H9 (cell line): ENCODE results near the gene TAOK3. TPM values are rescaled to one million over a fixed set of nuclear protein-coding genes. Genes with fewer than 3 reads are reported as not detected.

Experiments
- DNase-seq: peaks from one replicate; pipeline ENCODE4 v3.0.0-alpha.2; 2017
- H2AFZ ChIP-seq: one replicate; pipeline ENCODE4 v1.6.1; 2013; ENCODE audit warnings: mild to moderate bottlenecking, low read length, control low read depth, moderate library complexity
- H2AK5ac ChIP-seq: 2 replicates; pipeline ENCODE4 v1.6.1; 2013; ENCODE audit warnings: low read length, control low read depth, mixed read lengths; ENCODE audit not compliant: insufficient read length
- H2BK120ac ChIP-seq: one replicate; pipeline ENCODE4 v1.6.1; 2013; ENCODE audit warnings: low read depth, mild to moderate bottlenecking, low read length, control low read depth, inconsistent platforms; ENCODE audit not compliant: poor library complexity, severe bottlenecking
- H2BK12ac ChIP-seq: 2 replicates; pipeline ENCODE4 v1.6.1; 2013; ENCODE audit warnings: low read length, control low read depth, mixed read lengths, low read depth; ENCODE audit not compliant: insufficient read length
- H2BK15ac ChIP-seq: 2 replicates; pipeline ENCODE4 v1.6.1; 2013; ENCODE audit warnings: low read depth, low read length, control low read depth
- H2BK20ac ChIP-seq: one replicate; pipeline ENCODE4 v1.6.1; 2013; ENCODE audit warnings: low read depth, mild to moderate bottlenecking, low read length, control low read depth, inconsistent platforms; ENCODE audit not compliant: poor library complexity, severe bottlenecking
- H2BK5ac ChIP-seq: 2 replicates; pipeline ENCODE4 v1.6.1; 2013; ENCODE audit warnings: low read length, control low read depth, mixed read lengths; ENCODE audit not compliant: insufficient read length
- H3K14ac ChIP-seq: 2 replicates; pipeline ENCODE4 v1.6.1; 2013; ENCODE audit warnings: low read length, control low read depth; ENCODE audit not compliant: insufficient read depth
- H3K18ac ChIP-seq: 2 replicates; pipeline ENCODE4 v1.6.1; 2013; ENCODE audit warnings: low read depth, mild to moderate bottlenecking, mixed read lengths, low read length, control low read depth; ENCODE audit not compliant: insufficient read length
- H3K23ac ChIP-seq: 2 replicates; pipeline ENCODE4 v1.6.1; 2013; ENCODE audit warnings: low read length, control low read depth, mixed read lengths, low read depth; ENCODE audit not compliant: insufficient read length
- H3K23me2 ChIP-seq: 2 replicates; pipeline ENCODE4 v1.6.1; 2013; ENCODE audit warnings: low read depth, mild to moderate bottlenecking, mixed read lengths, low read length, control low read depth; ENCODE audit not compliant: insufficient read length, poor library complexity, severe bottlenecking
- H3K27ac ChIP-seq: 2 replicates; pipeline ENCODE4 v1.5.1; 2013; ENCODE audit warnings: low read length, control low read depth, mixed read lengths, low read depth; ENCODE audit not compliant: insufficient read length
- H3K27me3 ChIP-seq: 2 replicates; pipeline ENCODE4 v1.6.1; 2013; ENCODE audit warnings: low read length, control low read depth, inconsistent platforms; ENCODE audit not compliant: insufficient read depth
- H3K4ac ChIP-seq: 2 replicates; pipeline ENCODE4 v1.6.1; 2013; ENCODE audit warnings: low read depth, mild to moderate bottlenecking, control low read depth, inconsistent platforms, low read length, moderate library complexity
- H3K4me1 ChIP-seq: 2 replicates; pipeline ENCODE4 v1.6.1; 2013; ENCODE audit warnings: low read length, control low read depth, inconsistent platforms; ENCODE audit not compliant: insufficient read depth
- H3K4me2 ChIP-seq: 2 replicates; pipeline ENCODE4 v1.6.1; 2013; ENCODE audit warnings: low read length, control low read depth, mixed read lengths; ENCODE audit not compliant: insufficient read length, insufficient read depth
- H3K56ac ChIP-seq: 2 replicates; pipeline ENCODE4 v1.6.1; 2013; ENCODE audit warnings: low read depth, mild to moderate bottlenecking, mixed read lengths, low read length, control low read depth; ENCODE audit not compliant: insufficient read length
- H3K79me1 ChIP-seq: 2 replicates; pipeline ENCODE4 v1.6.1; 2013; ENCODE audit warnings: low read depth, mild to moderate bottlenecking, moderate library complexity, low read length, control low read depth, inconsistent platforms; ENCODE audit not compliant: insufficient read depth, poor library complexity, severe bottlenecking
- H3K79me2 ChIP-seq: 2 replicates; pipeline ENCODE4 v1.6.1; 2013; ENCODE audit warnings: low read length, control low read depth, inconsistent platforms; ENCODE audit not compliant: insufficient read depth
- H3K9ac ChIP-seq: 2 replicates; pipeline ENCODE4 v1.6.1; 2013; ENCODE audit warnings: low read length, control low read depth, mixed read lengths; ENCODE audit not compliant: insufficient read length; ENCODE audit errors: extremely low read depth
- H3K9me3 ChIP-seq: one replicate; pipeline ENCODE4 v1.6.1; 2013; ENCODE audit warnings: low read depth, low read length, inconsistent platforms; ENCODE audit not compliant: control insufficient read depth
- H3T11ph ChIP-seq: one replicate; pipeline ENCODE4 v1.6.1; 2013; ENCODE audit warnings: mild to moderate bottlenecking, low read length, control low read depth, inconsistent platforms
- H4K20me1 ChIP-seq: one replicate; pipeline ENCODE4 v1.6.1; 2013; ENCODE audit not compliant: control insufficient read depth, insufficient read length, insufficient read depth
- H4K5ac ChIP-seq: 2 replicates; pipeline ENCODE4 v1.6.1; 2013; ENCODE audit warnings: low read depth, mild to moderate bottlenecking, mixed read lengths, low read length, control low read depth; ENCODE audit not compliant: insufficient read length
- H4K8ac ChIP-seq: replicated peaks from 2 replicates; pipeline ENCODE4 v1.6.1; 2013; ENCODE audit warnings: low read length, control low read depth, mixed read lengths, low read depth; ENCODE audit not compliant: insufficient read length
- H4K91ac ChIP-seq: 2 replicates; pipeline ENCODE4 v1.6.1; 2013; ENCODE audit warnings: low read depth, mild to moderate bottlenecking, moderate library complexity, mixed read lengths, low read length, control low read depth; ENCODE audit not compliant: insufficient read length
- H3K27ac Mint-ChIP-seq, 3 experiments: 2 replicates in 2 of 3; 3 replicates in 1 of 3; pipeline ENCODE4 v1.8.0; 2020 to 2021; ENCODE audit warnings: mixed read lengths in 3 of 3, mild to moderate bottlenecking in 1 of 3, moderate library complexity in 1 of 3
- H3K27me3 Mint-ChIP-seq: 2 replicates; pipeline ENCODE4 v1.8.0; 2021; ENCODE audit warnings: low read depth, mild to moderate bottlenecking, moderate library complexity, mixed read lengths
- H3K36me3 Mint-ChIP-seq, 3 experiments: 2 replicates in 2 of 3; 3 replicates in 1 of 3; pipeline ENCODE4 v1.8.0; 2020 to 2021; ENCODE audit warnings: low read depth in 3 of 3, mixed read lengths in 3 of 3; ENCODE audit not compliant: insufficient read depth in 1 of 3
- H3K4me1 Mint-ChIP-seq, 2 experiments: 2 replicates each; pipeline ENCODE4 v1.8.0; 2020; ENCODE audit warnings: mixed read lengths in 2 of 2
- H3K4me3 Mint-ChIP-seq, 2 experiments: 2 replicates in 1 of 2; 3 replicates in 1 of 2; pipeline ENCODE4 v1.8.0; 2020 to 2021; ENCODE audit warnings: mild to moderate bottlenecking in 2 of 2, mixed read lengths in 2 of 2, moderate library complexity in 1 of 2
- H3K9me3 Mint-ChIP-seq, 2 experiments: 2 replicates in 1 of 2; 3 replicates in 1 of 2; pipeline ENCODE4 v1.8.0; 2020; ENCODE audit warnings: mild to moderate bottlenecking in 2 of 2, mixed read lengths in 2 of 2, moderate library complexity in 1 of 2
- WGBS: extraction: QIAGEN DNeasy Blood & Tissue Kit; methylation state at CpG from one replicate; pipeline ENCODE4 v1.1.7; 2013; ENCODE audit warnings: missing lambda C conversion rate, low lambda C conversion rate, mixed read lengths; ENCODE audit not compliant: insufficient read length; ENCODE audit errors: extremely low coverage; 5-methylcytosine and 5-hydroxymethylcytosine counted together
- total RNA-seq: library from RNA; stranded (reverse); gene quantifications from 2 replicates; pipeline ENCODE4 v1.2.1, GENCODE V29; 2021
- TF ChIP-seq, protein P1 (sequence below): fragments of 200-600 bp; sonication (generic); conservative IDR thresholded peaks from 3 replicates; pipeline ENCODE4 v1.8.0; 2021; ENCODE audit warnings: antibody characterized with exemption, mild to moderate bottlenecking

TAOK3 gene
- total RNA-seq, 1 experiment from 2014 or later = 5.2 TPM

DNA sequence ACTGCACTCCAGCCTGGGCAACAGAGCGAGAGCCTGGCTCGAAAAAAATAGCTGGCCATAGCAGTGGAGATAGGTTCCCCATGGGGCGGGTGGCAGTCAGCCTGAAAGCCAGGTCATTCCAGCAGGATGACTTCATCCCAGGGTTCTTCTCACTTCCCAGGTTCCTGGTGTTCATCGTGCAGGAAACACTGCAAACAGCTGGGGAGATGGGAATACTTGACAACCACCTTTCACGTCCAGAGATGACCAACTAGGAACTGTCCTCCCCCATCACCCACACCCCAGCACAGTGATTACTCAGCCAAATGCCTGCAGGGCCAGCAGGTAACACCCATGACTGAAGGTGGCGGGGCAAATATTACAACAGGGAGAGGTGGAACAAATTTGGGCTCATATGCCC lies 270.6 kb downstream of the TAOK3 start:
- no peak overlapping the region for H3K23ac ChIP-seq
- no peak overlapping the region for H2BK15ac ChIP-seq
- H3K23me2 ChIP-seq = peaks cover 9% of the 10 kb centered on the region
- H2BK20ac ChIP-seq = no peak overlapping the region
- H3K4me2 ChIP-seq = peak overlapping the region; percentile 67
- peak overlapping the region; percentile 91 to 92 for H3K4me3 Mint-ChIP-seq
- H3K18ac ChIP-seq = no peak overlapping the region
- H3K79me1 ChIP-seq = peaks cover 6% of the 10 kb centered on the region
- WGBS = no CpG with 5 or more reads among the region's 6 CpGs
- H2BK12ac ChIP-seq = no peak overlapping the region
- peaks cover 10% of the 10 kb centered on the region; the same call in 1 of the 2 replicates for H3K79me2 ChIP-seq
- H3K14ac ChIP-seq = no peak overlapping the region
- no peak overlapping the region for H2AFZ ChIP-seq
- no peak overlapping the region for H2BK120ac ChIP-seq
- no peak overlapping the region for H4K91ac ChIP-seq
- H3K27ac ChIP-seq = no peak overlapping the region
- peaks cover 7% of the 10 kb centered on the region; the same call in 1 of the 2 replicates for H3K4me1 ChIP-seq
- peaks cover 31 to 34% of the 10 kb centered on the region in 2 experiments for H3K4me1 Mint-ChIP-seq
- 0 out of 7 replicates have a peak overlapping the region, but pooled peaks of 2 of the 3 experiments have one; percentile 24 to 34 for H3K27ac Mint-ChIP-seq
- no peak overlapping the region for H2BK5ac ChIP-seq
- no peak overlapping the region for H4K8ac ChIP-seq
- no peaks in the 10 kb centered on the region for H3K27me3 ChIP-seq
- H3K56ac ChIP-seq = no peak overlapping the region
- DNase-seq = peak; percentile 47
- no peak overlapping the region for H4K5ac ChIP-seq
- H3K9me3 ChIP-seq = no peaks in the 10 kb centered on the region
- H4K20me1 ChIP-seq = no peaks in the 10 kb centered on the region
- no peak overlapping the region for H3K9ac ChIP-seq
- no peak overlapping the region for H3T11ph ChIP-seq
- H3K4ac ChIP-seq = no peak overlapping the region
- H2AK5ac ChIP-seq = no peak overlapping the region
- H3K27me3 Mint-ChIP-seq = no peaks in the 10 kb centered on the region
- H3K9me3 Mint-ChIP-seq = no peaks in the 10 kb centered on the region
- peaks cover 9 to 31% (median 11%) of the 10 kb centered on the region in 3 experiments; a peak in 6 of 7 replicates for H3K36me3 Mint-ChIP-seq
- TF ChIP-seq, protein P1, sequence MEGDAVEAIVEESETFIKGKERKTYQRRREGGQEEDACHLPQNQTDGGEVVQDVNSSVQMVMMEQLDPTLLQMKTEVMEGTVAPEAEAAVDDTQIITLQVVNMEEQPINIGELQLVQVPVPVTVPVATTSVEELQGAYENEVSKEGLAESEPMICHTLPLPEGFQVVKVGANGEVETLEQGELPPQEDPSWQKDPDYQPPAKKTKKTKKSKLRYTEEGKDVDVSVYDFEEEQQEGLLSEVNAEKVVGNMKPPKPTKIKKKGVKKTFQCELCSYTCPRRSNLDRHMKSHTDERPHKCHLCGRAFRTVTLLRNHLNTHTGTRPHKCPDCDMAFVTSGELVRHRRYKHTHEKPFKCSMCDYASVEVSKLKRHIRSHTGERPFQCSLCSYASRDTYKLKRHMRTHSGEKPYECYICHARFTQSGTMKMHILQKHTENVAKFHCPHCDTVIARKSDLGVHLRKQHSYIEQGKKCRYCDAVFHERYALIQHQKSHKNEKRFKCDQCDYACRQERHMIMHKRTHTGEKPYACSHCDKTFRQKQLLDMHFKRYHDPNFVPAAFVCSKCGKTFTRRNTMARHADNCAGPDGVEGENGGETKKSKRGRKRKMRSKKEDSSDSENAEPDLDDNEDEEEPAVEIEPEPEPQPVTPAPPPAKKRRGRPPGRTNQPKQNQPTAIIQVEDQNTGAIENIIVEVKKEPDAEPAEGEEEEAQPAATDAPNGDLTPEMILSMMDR = no peak
